Measurements from ENCODE around the gene CD200. TPM values are rescaled to one million over a fixed set of nuclear protein-coding genes. Genes with fewer than 3 reads are reported as not detected.

Gene CD200
- total and polyA plus RNA-seq, 2 experiments from 2014 or later: 5.4 to 11.6 TPM

DNA sequence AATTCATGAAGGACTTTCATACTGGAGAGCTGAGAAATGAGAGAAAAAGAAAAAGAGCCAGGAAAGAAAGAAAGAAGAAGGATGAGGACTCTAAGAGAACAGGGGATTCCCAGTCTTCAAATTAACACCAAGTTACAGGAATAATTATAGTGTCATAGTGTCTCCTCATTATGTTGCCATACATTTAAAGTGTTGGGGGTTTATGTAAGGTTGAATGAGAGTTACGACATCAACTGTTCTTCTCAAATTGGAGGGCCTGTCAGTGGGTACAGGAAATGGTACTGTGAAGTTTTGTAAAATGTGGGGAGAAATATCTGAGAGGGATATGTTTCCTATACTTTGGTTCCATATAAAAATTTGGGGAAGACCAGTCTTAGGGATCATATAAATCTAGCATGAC is 12.3 kb upstream of the CD200 start:
- H3K27ac ChIP-seq: peak overlapping the region; percentile 75
- H3K4me3 ChIP-seq: no peak overlapping the region

DNA sequence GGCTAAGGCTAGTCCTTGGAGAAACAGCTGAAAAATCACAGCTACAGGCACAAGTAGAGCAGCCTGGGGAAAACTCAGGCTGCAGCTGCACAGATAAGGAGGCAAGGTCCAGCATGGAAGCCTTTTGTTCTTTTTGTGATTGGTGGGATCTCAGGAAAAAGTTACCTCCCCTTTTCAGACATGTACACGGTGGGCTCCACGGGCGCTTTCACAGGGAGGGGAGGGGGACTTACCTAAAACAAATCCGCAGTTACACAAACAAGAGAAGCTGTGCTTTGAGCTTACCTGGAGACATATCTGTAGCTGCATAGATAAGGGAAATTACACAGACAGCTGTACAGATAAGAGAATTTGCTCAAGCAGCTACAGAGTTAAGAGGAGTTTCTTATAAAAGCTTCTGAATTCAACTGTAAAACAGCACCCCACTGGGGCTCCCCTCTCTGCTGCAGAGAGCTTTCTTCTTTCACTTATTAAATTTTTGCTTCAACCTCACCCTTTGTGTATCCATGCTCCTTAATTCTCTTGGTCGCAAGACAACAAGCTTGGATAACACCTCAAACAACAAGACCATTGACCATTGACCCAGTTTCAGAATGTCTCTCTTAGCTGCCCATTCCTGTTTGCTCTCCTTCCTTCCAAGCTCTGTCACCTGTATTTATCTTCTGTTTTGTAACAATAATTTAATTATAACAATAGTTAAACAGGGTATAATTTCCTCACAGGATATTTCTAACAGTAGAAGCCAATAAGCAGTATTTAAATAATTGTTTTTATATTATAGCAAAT is 10.9 kb upstream of the CD200 start:
- no peak for TF ChIP-seq CTCF (IDR thresholded peaks at IDR 0.05; ENCODE audit: low read depth, low read length)
- H3K9me3 ChIP-seq (ENCODE audit: low read depth): no peaks in the 10 kb centered on the region
- H3K4me1 ChIP-seq (ENCODE audit: low read depth): peaks cover 37% of the 10 kb centered on the region
- DNase-seq (ENCODE audit: low read depth in 1 of 2, low spot score in 1 of 2): peak in 1 of 2 donors; percentile 74
- no peaks in the 10 kb centered on the region for H3K36me3 ChIP-seq
- peak overlapping the region; percentile 75 for H3K27ac ChIP-seq
- H3K27me3 ChIP-seq: no peaks in the 10 kb centered on the region
- H3K4me3 ChIP-seq: peak overlapping the region; percentile 4

More for the DNA sequence above, 12.3 kb upstream of the CD200 start:
- no peak for DNase-seq (ENCODE audit: low read depth in 1 of 2, low spot score in 1 of 2)
- Histone ChIP-seq H3K36me3 (no peaks in the 10 kb centered on the region), H3K9me3 (ENCODE audit: low read depth) (no peaks in the 10 kb centered on the region), H3K27me3 (no peaks in the 10 kb centered on the region), H3K4me1 (ENCODE audit: low read depth) (peaks cover 37% of the 10 kb centered on the region)
- no peak for TF ChIP-seq CTCF (IDR thresholded peaks at IDR 0.05; ENCODE audit: low read depth, low read length)

DNA sequence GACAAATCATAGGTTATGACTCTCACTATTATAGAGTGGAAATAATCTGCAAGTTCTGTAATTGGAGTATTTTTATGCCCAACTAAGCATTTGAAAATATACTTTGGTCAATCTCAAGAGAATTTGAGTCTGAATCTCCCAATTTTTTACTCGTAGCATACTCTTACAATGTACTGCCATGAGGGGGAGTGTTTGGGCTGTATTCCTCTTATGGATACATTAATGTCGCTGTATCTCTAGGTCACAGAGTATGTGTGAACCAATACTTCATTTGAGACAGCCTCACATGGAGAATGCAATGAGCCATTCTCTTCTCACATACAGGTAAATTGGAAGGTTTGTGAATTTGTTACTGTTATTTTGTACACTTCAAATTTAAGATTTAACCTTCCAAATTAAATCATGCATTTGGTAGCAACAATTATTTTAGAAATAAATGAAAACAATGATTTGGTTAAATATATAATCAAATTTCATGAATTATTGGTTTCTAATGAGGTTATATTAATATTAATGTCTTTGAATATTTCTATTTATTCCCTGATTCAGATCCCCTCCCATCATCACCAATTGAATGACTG is 5.5 kb upstream of the CD200 start:
- Histone ChIP-seq H3K4me3 (no peak overlapping the region), H3K27me3 (no peaks in the 10 kb centered on the region), H3K36me3 (no peaks in the 10 kb centered on the region), H3K9me3 (ENCODE audit: low read depth) (no peaks in the 10 kb centered on the region), H3K27ac (no peak overlapping the region), H3K4me1 (ENCODE audit: low read depth) (peaks cover 1% of the 10 kb centered on the region)
- TF ChIP-seq CTCF (IDR thresholded peaks at IDR 0.05; ENCODE audit: low read depth, low read length): peak; percentile 71
- DNase-seq (ENCODE audit: low read depth in 1 of 2, low spot score in 1 of 2): peak; percentile 40 to 87

DNA sequence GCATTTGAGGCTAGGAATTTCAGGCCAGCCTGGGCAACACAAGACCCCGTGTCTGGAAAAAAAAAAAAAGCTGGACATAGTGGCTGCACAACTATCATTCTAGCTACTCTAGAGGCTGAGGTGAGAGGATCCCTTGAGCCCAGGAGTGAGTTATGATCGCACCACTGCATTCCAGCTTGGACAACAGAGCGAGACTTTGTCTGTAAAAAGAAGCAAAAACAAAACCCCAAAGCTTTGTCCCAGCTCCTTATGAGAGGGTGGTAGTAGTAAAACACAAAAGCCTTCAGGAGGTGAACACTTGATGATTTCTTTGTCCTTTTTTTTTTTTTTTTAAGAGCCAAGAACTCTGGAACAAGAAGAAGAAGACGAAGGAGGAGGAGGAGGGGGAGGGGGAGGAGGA is 1.1 kb upstream of the CD200 start:
- peaks cover 3% of the 10 kb centered on the region for H3K4me1 ChIP-seq (ENCODE audit: low read depth)
- H3K4me3 ChIP-seq: no peak overlapping the region
- no peak for DNase-seq (ENCODE audit: low read depth in 1 of 2, low spot score in 1 of 2)
- no peaks in the 10 kb centered on the region for H3K27me3 ChIP-seq
- no peak for TF ChIP-seq CTCF (IDR thresholded peaks at IDR 0.05; ENCODE audit: low read depth, low read length)
- H3K9me3 ChIP-seq (ENCODE audit: low read depth): no peaks in the 10 kb centered on the region
- H3K27ac ChIP-seq: no peak overlapping the region
- H3K36me3 ChIP-seq: no peaks in the 10 kb centered on the region

- H3K4me1 ChIP-seq (ENCODE audit: low read depth): peaks cover 3% of the 10 kb centered on the region
- peak; percentile 32 to 77 for DNase-seq (ENCODE audit: low read depth in 1 of 2, low spot score in 1 of 2)
- H3K27me3 ChIP-seq: no peaks in the 10 kb centered on the region
- no peak overlapping the region for H3K27ac ChIP-seq
- no peaks in the 10 kb centered on the region for H3K36me3 ChIP-seq
- H3K4me3 ChIP-seq: peak overlapping the region; percentile 66
- no peak for TF ChIP-seq CTCF (IDR thresholded peaks at IDR 0.05; ENCODE audit: low read depth, low read length)
- no peaks in the 10 kb centered on the region for H3K9me3 ChIP-seq (ENCODE audit: low read depth)
These were observed 693 bp downstream of the CD200 start for GRCh38 chr3:112333381-112334317.

Data from cardiac muscle cell (in vitro differentiated cells and primary cell).